AML-193 (cell line): ENCODE data around the gene DNMT3A.
A peak's percentile ranks its signal among the peaks of the same experiment; 100 is the strongest.

Source experiments
- DNase-seq, 2 experiments: peaks; one replicate each; lab custom pipeline; 2025; lab: John Stamatoyannopoulos, UW

Gene DNMT3A

GRCh38 chr2:25326326-25327013 lies 15.3 kb downstream of the DNMT3A start:
- DNase-seq: no peak

GRCh38 chr2:25324905-25325592 lies 16.7 kb downstream of the DNMT3A start:
- no peak for DNase-seq

- no peak for DNase-seq
Measured at GRCh38 chr2:25324251-25324650, 17.5 kb downstream of the DNMT3A start.

GRCh38 chr2:25323610-25324189 lies 18.0 kb downstream of the DNMT3A start:
- no peak for DNase-seq

- DNase-seq: no peak
Measured at GRCh38 chr2:25323042-25323514, 18.6 kb downstream of the DNMT3A start.

- no peak for DNase-seq
Measured at GRCh38 chr2:25322312-25322711, 19.4 kb downstream of the DNMT3A start.

GRCh38 chr2:25320077-25320476 lies 21.6 kb downstream of the DNMT3A start:
- DNase-seq: no peak

- DNase-seq: peak; percentile 93 to 95
Measured at GRCh38 chr2:25316101-25316500, 25.6 kb downstream of the DNMT3A start.

- no peak for DNase-seq
Measured at GRCh38 chr2:25315316-25315680, 26.4 kb downstream of the DNMT3A start.

- DNase-seq: no peak
Measured at GRCh38 chr2:25314514-25315315, 27.0 kb downstream of the DNMT3A start.

GRCh38 chr2:25313711-25314513 lies 27.8 kb downstream of the DNMT3A start:
- DNase-seq: no peak

- DNase-seq: no peak
Measured at GRCh38 chr2:25312958-25313710, 28.6 kb downstream of the DNMT3A start.

- DNase-seq: no peak
Measured at GRCh38 chr2:25311865-25312575, 29.7 kb downstream of the DNMT3A start.

- DNase-seq: no peak
Measured at GRCh38 chr2:25310965-25311864, 30.5 kb downstream of the DNMT3A start.

- no peak for DNase-seq
Measured at GRCh38 chr2:25310709-25310964, 31.1 kb downstream of the DNMT3A start.

GRCh38 chr2:25309402-25309801 lies 32.3 kb downstream of the DNMT3A start:
- peak; percentile 46 to 58 for DNase-seq

- DNase-seq: no peak
Measured at GRCh38 chr2:25308599-25308998, 33.1 kb downstream of the DNMT3A start.

- DNase-seq: no peak
Measured at GRCh38 chr2:25307949-25308557, 33.7 kb downstream of the DNMT3A start.

GRCh38 chr2:25306777-25307368 lies 34.9 kb downstream of the DNMT3A start:
- DNase-seq: peak; percentile 19 to 23
